H1 (cell line): ENCODE data around the gene PRMT2. TPM values are rescaled to one million over a fixed set of nuclear protein-coding genes. Genes with fewer than 3 reads are reported as not detected.

ENCODE experiments used
- CBX8 ChIP-seq: fragments of 300-800, 300-1000 bp; sonication (generic); IDR thresholded peaks from 2 replicates; pipeline ENCODE4 v1.7.1; 2016; ENCODE audit warnings: low read depth, low read length, borderline replicate concordance
- KDM5A ChIP-seq: fragments of 200-600 bp; IDR thresholded peaks from 2 replicates; pipeline ENCODE4 v1.7.1; 2012; ENCODE audit warnings: mild to moderate bottlenecking, low read length, inconsistent platforms, mixed read lengths
- POLR2AphosphoS5 ChIP-seq: IDR thresholded peaks from 2 replicates; pipeline ENCODE4 v1.6.1; 2011; ENCODE audit warnings: low read depth, low read length
- SIX5 ChIP-seq: IDR thresholded peaks from 2 replicates; pipeline ENCODE4 v1.6.1; 2011; ENCODE audit warnings: mild to moderate bottlenecking, low read depth, low read length
- SRF ChIP-seq: IDR thresholded peaks from 2 replicates; pipeline ENCODE4 v1.6.1; 2011; ENCODE audit warnings: mild to moderate bottlenecking, low read depth, low read length, moderate library complexity
- TBP ChIP-seq: IDR thresholded peaks from 2 replicates; pipeline ENCODE4 v1.6.1; 2011; ENCODE audit warnings: low read depth, low read length, improper control_type of control experiment
- polyA plus RNA-seq, 7 experiments: library from polyadenylated mRNA; depleted of rRNA in 3 of 7; stranded (reverse) in 5 of 7; unstranded in 2 of 7; fragments of >200 nt in 5 of 7; fragments of 200-250 nt in 2 of 7; gene quantifications; 1 replicate in 5 of 7; 2 replicates in 1 of 7; 4 replicates in 1 of 7; pipeline versions ENCODE4 v1.2.1 to v1.2.3, GENCODE V29; 2011 to 2013; ENCODE audit warnings: missing spikeins in 2 of 7, mixed read lengths in 2 of 7
- total RNA-seq: library from RNA; stranded (reverse); fragmentation: NEBNext Ultra II Directional; extraction: Animal tissue kit (Norgen Biotek cat#: 25700); gene quantifications from 2 replicates; pipeline ENCODE4 v1.2.1, GENCODE V29; 2021

The PRMT2 gene
- total and polyA plus RNA-seq, 2 of the 8 experiments (the other 6 are each of a cell fraction or from before 2014, with no cell fraction given), result 45.8 to 59.2 TPM

DNA sequence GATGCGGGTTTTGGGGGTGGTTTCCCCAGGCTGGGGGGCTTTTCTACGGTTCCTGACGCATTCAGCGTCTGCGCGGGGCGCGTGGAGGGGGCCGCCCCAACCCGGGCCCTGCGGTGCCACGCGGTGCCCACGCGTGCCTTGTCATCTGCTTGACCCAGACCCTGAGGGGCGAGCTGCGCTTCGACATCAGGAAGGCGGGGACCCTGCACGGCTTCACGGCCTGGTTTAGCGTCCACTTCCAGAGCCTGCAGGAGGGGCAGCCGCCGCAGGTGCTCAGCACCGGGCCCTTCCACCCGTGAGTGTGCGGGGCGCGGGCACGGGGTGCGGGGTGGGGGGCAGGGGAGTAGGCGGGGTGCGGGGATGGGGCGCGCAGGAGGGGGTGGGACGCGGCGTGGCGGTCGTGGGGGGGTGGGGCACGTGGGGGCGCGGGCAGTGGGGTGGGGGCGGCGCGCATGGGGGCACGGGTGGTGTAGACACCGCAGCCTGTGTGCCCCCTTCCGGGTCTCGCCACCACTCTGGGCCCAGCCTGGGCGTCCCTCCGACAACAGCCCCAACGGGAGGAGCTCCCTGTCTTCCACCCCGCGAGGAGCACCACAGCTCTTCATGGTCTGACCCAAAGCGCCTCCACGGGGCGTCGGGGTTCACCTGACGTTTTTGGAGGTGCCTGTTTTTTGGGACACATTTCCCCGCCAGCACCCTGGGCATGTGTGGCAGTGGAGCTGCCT, 26.3 kb downstream of the PRMT2 start (continued):
- no peak for TF ChIP-seq CBX8
- TF ChIP-seq POLR2AphosphoS5, result no peak
- TF ChIP-seq SRF, result no peak
- TF ChIP-seq SIX5, result no peak
- TF ChIP-seq TBP, result no peak
- no peak for TF ChIP-seq KDM5A
